Measurements from ENCODE around the gene PRIM2. TPM values are rescaled to one million over a fixed set of nuclear protein-coding genes. Genes with fewer than 3 reads are reported as not detected.

The PRIM2 gene
- total and polyA plus RNA-seq, 2 of the 4 experiments (the other 2 are of a cell fraction): 11.8 to 37.5 TPM

GRCh38 chr6:57324538-57324937 lies 7.1 kb downstream of the PRIM2 start:
- ChIA-PET CTCF (interaction anchor here (0.6 kb wide), 1 partner anchor 573 kb away, joined by 6 read pairs; no protein-coding TSS in a partner anchor), POLR2A (ENCODE audit: unreplicated experiment) (no interaction called here)
- in situ Hi-C loops (cut with MboI; ENCODE audit: low sequenced_read_pairs): loop anchor here (25.0 kb wide), 2 partner anchors 687 to 987 kb away; partner anchors contain the start of gene DST
- TF ChIP-seq FOS (IDR thresholded peaks at IDR 0.05; ENCODE audit: low read depth, low read length) (no peak), NFE2L2 (IDR thresholded peaks at IDR 0.05; ENCODE audit: low read depth, low read length) (no peak), CTCF (conservative IDR thresholded peaks at IDR 0.05; ENCODE audit: low read depth, low read length) (peak; percentile 65), MAZ (IDR thresholded peaks at IDR 0.05; ENCODE audit: borderline replicate concordance, low read depth, low read length) (no peak), POLR2A (IDR thresholded peaks at IDR 0.05; ENCODE audit: low read depth, low read length) (no peak), MAFK (IDR thresholded peaks at IDR 0.05; ENCODE audit: low read depth, low read length) (no peak), CEBPB (IDR thresholded peaks at IDR 0.05; ENCODE audit: low read depth, low read length) (no peak), CHD1 (IDR thresholded peaks at IDR 0.05; ENCODE audit: low read depth, low read length) (no peak), SMC3 (IDR thresholded peaks at IDR 0.05; ENCODE audit: low read depth, low read length) (peak; percentile 48; the same call in 1 of the 2 replicates), MXI1 (IDR thresholded peaks at IDR 0.05; ENCODE audit: borderline replicate concordance, low read depth, low read length) (no peak), BHLHE40 (IDR thresholded peaks at IDR 0.05; ENCODE audit: low read depth, low read length) (no peak), RAD21 (IDR thresholded peaks at IDR 0.05; ENCODE audit: low read length) (peak; percentile 60), RCOR1 (IDR thresholded peaks at IDR 0.05; ENCODE audit: insufficient replicate concordance, low read length) (no peak), RFX5 (IDR thresholded peaks at IDR 0.05; ENCODE audit: low read depth, low read length) (no peak)
- TF ChIP-seq, protein P1, sequence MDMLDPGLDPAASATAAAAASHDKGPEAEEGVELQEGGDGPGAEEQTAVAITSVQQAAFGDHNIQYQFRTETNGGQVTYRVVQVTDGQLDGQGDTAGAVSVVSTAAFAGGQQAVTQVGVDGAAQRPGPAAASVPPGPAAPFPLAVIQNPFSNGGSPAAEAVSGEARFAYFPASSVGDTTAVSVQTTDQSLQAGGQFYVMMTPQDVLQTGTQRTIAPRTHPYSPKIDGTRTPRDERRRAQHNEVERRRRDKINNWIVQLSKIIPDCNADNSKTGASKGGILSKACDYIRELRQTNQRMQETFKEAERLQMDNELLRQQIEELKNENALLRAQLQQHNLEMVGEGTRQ (IDR thresholded peaks at IDR 0.05; ENCODE audit: low read depth, low read length): no peak
- TF ChIP-seq, protein P2, sequence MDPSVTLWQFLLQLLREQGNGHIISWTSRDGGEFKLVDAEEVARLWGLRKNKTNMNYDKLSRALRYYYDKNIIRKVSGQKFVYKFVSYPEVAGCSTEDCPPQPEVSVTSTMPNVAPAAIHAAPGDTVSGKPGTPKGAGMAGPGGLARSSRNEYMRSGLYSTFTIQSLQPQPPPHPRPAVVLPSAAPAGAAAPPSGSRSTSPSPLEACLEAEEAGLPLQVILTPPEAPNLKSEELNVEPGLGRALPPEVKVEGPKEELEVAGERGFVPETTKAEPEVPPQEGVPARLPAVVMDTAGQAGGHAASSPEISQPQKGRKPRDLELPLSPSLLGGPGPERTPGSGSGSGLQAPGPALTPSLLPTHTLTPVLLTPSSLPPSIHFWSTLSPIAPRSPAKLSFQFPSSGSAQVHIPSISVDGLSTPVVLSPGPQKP (IDR thresholded peaks at IDR 0.05; ENCODE audit: borderline replicate concordance, low read depth, low read length): no peak
- ATAC-seq (ENCODE audit: low read depth) (peak; percentile 62), DNase-seq (peak; percentile 32)
- no peak overlapping the region for H2BK20ac ChIP-seq (ENCODE audit: low read depth, low read length)
- no CpG with 5 or more reads among the region's 1 CpG for WGBS, 2 experiments (ENCODE audit: extremely low coverage in 2 of 2, insufficient read length in 1 of 2)
- 0 out of 2 replicates have a peak, but pooled peaks cover 1% of the 10 kb centered on the region for H3K9me1 ChIP-seq (ENCODE audit: insufficient read depth, low read length)
- H2BK5ac ChIP-seq (ENCODE audit: low read depth, low read length, poor library complexity, severe bottlenecking): no peak overlapping the region
- BruUV-seq (replicated peaks): no TSS peak
- no peak overlapping the region for H4K5ac ChIP-seq (ENCODE audit: low read depth, low read length)
- H2BK15ac ChIP-seq (ENCODE audit: low read depth, low read length): no peak overlapping the region
- H3K27me3 ChIP-seq (ENCODE audit: control insufficient read depth, insufficient read depth, low read length): no peaks in the 10 kb centered on the region
- no peak overlapping the region for H3K14ac ChIP-seq (replicated peaks; ENCODE audit: low read depth, low read length)
- H2BK120ac ChIP-seq (ENCODE audit: low read depth, low read length): no peak overlapping the region
- peaks cover 5% of the 10 kb centered on the region for H3K9me3 ChIP-seq (ENCODE audit: control insufficient read depth, insufficient read depth, low read length)
- peaks cover 23 to 42% of the 10 kb centered on the region in 2 experiments for H3K79me1 ChIP-seq (ENCODE audit: low read depth in 1 of 2, low read length in 2 of 2)
- intact Hi-C loops (cut with micrococcal nuclease): loop anchor here (5.0 kb wide), 1 partner anchor 687 kb away; no protein-coding TSS in a partner anchor
- no peak overlapping the region for H4K91ac ChIP-seq (ENCODE audit: insufficient read depth, low read depth, low read length)
- H3K4ac ChIP-seq (ENCODE audit: low read depth, low read length): no peak overlapping the region
- no peak overlapping the region for H3K18ac ChIP-seq (ENCODE audit: low read depth, low read length)
- no peak overlapping the region for H3K27ac ChIP-seq (ENCODE audit: insufficient read depth, low read length)
- H3K56ac ChIP-seq (ENCODE audit: extremely low read depth, insufficient read depth, low read length): no peak overlapping the region
- dilution Hi-C loops (cut with HindIII; ENCODE audit: low sequenced_read_pairs, unreplicated experiment): no loop called here
- H3K4me1 ChIP-seq (ENCODE audit: control insufficient read depth, insufficient read depth, low read length): peaks cover under 1% of the 10 kb centered on the region; the same call in 1 of the 2 replicates
- no peak overlapping the region for H3K4me2 ChIP-seq (ENCODE audit: low read depth, low read length)
- no peak overlapping the region for H4K8ac ChIP-seq (ENCODE audit: low read depth in 2 of 2, low read length in 2 of 2)
- no peak overlapping the region for H3K9ac ChIP-seq (ENCODE audit: low read depth, low read length)
- no peak overlapping the region for H2AFZ ChIP-seq (replicated peaks; ENCODE audit: low read length, poor library complexity)
- H2AK9ac ChIP-seq (replicated peaks; ENCODE audit: low read depth, low read length, poor library complexity): no peak overlapping the region
- peaks cover 36% of the 10 kb centered on the region for H3K36me3 ChIP-seq (ENCODE audit: control insufficient read depth, insufficient read depth, low read length)
- H3K23ac ChIP-seq (ENCODE audit: low read depth, low read length): no peak overlapping the region
- no peak overlapping the region for H3K4me3 ChIP-seq (ENCODE audit: insufficient read depth, low read depth, low read length)
- no peaks in the 10 kb centered on the region for H4K20me1 ChIP-seq (ENCODE audit: insufficient read depth, low read length)
- H2AK5ac ChIP-seq (ENCODE audit: low read depth, low read length): no peak overlapping the region

All from IMR-90 (cell line).